ENCODE results near the gene PHC3.

The PHC3 gene

GRCh38 chr3:170189398-170190256 is 8.1 kb upstream of the PHC3 start:
- DNase-seq = no peak

- DNase-seq = peak in 1 of 2 donors; percentile 59
Measured at GRCh38 chr3:170180079-170180907, 1.2 kb downstream of the PHC3 start.

GRCh38 chr3:170179432-170179831 is 2.1 kb downstream of the PHC3 start:
- DNase-seq = no peak

GRCh38 chr3:170178651-170179050 is 2.9 kb downstream of the PHC3 start:
- peak; percentile 66 to 73 for DNase-seq

DNA sequence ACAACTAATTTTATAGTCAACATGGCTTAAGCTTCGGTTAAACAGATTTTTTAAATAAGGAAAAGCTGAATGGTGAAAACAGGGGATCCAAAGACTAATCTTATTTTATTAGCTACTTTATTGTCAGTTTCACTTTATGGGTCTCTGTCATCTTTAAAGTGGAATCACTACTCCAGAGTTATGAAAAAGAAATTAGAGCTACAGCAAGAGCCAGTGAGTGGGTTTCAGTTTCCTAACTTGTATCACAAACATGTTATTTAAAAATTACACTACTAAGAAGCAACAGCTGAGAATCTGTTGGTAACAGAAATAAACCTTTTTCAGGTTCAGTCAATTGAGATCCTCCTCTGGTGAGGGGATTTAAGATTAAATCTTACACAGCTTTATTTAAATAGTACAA is 10.0 kb downstream of the PHC3 start:
- DNase-seq = no peak

DNA sequence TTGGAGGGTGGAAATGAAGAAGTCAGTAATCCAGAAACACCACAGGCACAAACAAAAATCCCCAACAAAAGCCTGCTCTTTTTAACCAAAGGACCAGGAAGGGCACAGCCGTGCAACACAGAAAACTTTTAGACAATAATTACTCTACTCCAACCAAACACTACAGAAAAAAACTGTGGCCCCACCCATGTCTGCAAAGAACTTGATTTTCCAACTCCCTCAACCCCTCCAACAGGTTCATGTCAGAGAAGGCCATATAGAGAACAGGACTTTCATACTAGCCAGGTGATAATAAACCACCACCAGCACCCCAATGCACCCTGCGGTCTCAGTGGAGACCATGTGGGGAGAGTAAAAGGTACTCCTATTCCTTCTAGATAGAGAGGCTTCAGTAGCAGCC is 16.8 kb downstream of the PHC3 start:
- DNase-seq = no peak

DNA sequence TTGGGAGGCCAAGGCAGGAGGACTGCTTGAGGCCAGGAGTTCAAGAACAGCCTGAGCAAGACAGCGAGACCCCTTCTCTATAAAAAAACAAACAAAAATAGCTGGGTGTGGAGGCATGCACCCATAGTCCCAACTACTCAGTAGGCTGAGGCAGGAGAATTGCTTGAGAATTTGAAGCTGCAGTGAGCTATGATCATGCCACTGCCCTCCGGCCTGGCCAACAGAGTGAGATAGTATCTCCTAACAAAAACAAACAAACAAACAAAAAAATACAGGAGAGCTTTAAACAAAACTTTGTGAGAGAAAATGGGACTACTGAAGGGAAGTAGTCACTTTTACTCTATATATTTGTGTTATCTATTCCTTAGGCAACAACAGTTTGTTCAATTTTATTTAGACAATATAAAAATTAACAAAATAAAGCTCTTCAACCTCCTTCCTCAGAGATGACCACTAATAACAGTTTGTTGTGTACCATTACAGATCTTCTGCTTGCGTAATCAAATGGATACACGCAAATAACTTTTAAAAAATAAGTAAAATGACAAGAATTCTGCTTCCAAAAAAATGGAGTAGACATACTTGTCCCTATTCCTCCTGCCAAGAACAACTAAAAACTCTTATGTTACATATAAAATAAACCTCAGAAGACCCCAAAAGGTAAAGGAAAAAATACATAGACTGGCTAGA is 17.4 kb downstream of the PHC3 start:
- no peak for DNase-seq

- DNase-seq = no peak
Measured at GRCh38 chr3:170162630-170163029, 18.9 kb downstream of the PHC3 start.

GRCh38 chr3:170162052-170162451 is 19.5 kb downstream of the PHC3 start:
- no peak for DNase-seq

DNA sequence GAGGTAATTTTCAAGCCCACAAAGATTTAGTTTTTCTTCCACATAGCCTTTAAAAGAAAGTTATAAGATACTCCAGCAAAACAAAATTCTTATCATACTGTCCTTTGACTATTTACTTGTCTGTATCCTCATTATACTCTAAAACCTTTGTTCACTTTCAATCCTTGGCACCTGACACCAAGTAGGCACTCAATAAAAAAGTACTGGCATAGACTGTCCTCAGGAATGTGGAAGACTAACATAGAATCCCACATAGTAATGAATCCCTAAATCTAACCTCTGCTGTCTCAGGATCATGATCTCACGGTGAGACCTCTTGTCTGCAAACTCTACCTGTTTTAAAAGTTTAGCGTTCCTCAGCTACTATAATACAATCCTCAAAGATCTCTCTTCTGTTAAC is 21.6 kb downstream of the PHC3 start:
- no peak for DNase-seq

- DNase-seq = no peak
Measured at GRCh38 chr3:170159459-170159858, 22.1 kb downstream of the PHC3 start.

- no peak for DNase-seq
Measured at GRCh38 chr3:170155604-170156003, 25.9 kb downstream of the PHC3 start.

- peak in 1 of 2 donors; percentile 30 for DNase-seq
Measured at GRCh38 chr3:170154569-170155143, 26.9 kb downstream of the PHC3 start.

- DNase-seq = no peak
Measured at GRCh38 chr3:170154084-170154483, 27.4 kb downstream of the PHC3 start.

DNA sequence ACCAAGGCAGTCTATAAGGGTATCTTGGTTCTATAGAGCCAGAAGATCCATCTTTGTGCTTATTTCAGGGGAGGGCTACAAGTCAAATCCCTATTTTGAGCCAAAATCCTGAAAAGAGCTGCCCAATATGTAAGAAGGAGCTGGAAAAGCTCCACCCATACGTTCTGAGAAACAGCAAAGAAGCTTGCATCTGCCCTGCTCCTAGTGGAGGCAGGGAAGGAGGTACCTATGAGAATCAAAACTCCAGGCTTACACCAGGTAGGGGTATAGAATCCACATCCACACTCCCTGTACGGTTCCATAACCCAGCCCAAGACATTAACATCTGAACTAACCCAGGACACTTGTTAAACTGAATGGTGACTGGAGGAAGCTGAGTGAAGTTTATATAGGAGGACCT is 30.0 kb downstream of the PHC3 start:
- DNase-seq = no peak

DNA sequence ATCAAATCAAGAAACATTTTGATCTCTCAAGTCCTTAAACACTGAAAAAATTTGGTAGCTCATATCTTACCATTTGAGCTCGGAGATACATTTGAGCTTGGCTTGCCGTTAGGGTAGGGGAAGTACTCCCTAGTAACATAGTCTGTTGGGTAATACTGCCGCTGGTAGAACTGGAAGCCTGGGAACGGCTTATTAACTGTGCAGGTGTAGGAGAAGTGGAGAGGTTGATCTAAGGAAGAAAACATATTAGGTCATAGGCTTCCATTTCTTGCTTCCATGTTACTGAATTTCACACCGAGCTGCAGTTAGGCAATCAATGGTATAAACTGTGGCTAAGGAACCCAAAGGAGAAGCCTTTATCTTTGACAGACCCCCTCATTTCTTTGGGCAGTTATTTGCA is 32.5 kb downstream of the PHC3 start:
- DNase-seq = no peak

- DNase-seq = no peak
Measured at GRCh38 chr3:170145278-170145677, 36.3 kb downstream of the PHC3 start.

DNA sequence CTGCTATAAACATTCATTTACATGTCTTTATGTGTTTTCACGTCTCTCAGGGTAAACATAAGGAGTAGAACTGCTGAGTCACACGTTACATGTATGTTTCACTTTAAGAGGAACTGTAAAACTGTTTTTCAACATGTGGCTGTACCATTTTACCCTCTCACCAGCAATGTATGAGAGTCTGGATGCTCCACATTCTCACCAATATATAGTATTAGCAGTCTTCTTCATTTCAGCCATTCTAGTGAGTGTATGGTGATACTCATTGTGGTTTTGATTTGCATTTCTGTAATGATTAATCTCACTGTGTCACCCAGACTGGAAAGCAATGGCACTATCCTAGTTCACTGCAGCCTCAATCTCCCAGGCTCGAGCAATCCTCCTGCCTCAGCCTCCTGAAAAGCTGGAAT is 37.1 kb downstream of the PHC3 start:
- no peak for DNase-seq

GRCh38 chr3:170142373-170142772 is 39.2 kb downstream of the PHC3 start:
- no peak for DNase-seq

GRCh38 chr3:170137986-170138385 is 43.5 kb downstream of the PHC3 start:
- DNase-seq = no peak

- peak; percentile 7 to 14 for DNase-seq
Measured at GRCh38 chr3:170132335-170132734, 49.2 kb downstream of the PHC3 start.

- DNase-seq = no peak
Measured at GRCh38 chr3:170130532-170130931, 51.0 kb downstream of the PHC3 start.

GRCh38 chr3:170128977-170129431 is 52.5 kb downstream of the PHC3 start:
- no peak for DNase-seq

All from CD4-positive, alpha-beta T cell treated with Interleukin-4 for 1 hour (primary cell).